ENCODE data around the gene RHOB.
"Not testable (repeated sequence)": the region's sequence is repeated elsewhere in the genome, so short reads cannot be mapped to it uniquely, and the experiment has no call there.

The RHOB gene

GRCh38 chr2:20422402-20423271, 24.2 kb upstream of the RHOB start:
- DNase-seq (ENCODE audit: low read depth) = no peak

- no peak for DNase-seq (ENCODE audit: low read depth)
Observed at GRCh38 chr2:20423359-20423758, 23.5 kb upstream of the RHOB start.

GRCh38 chr2:20423847-20424246, 23.0 kb upstream of the RHOB start:
- DNase-seq (ENCODE audit: low read depth) = no peak

- no peak for DNase-seq (ENCODE audit: low read depth)
Observed at GRCh38 chr2:20424300-20425290, 22.3 kb upstream of the RHOB start.

- no peak for DNase-seq (ENCODE audit: low read depth)
Observed at GRCh38 chr2:20425371-20425881, 21.4 kb upstream of the RHOB start.

GRCh38 chr2:20425884-20426283, 21.0 kb upstream of the RHOB start:
- DNase-seq (ENCODE audit: low read depth) = no peak

GRCh38 chr2:20427931-20428526, 18.8 kb upstream of the RHOB start:
- DNase-seq (ENCODE audit: low read depth) = no peak

GRCh38 chr2:20428717-20429490, 18.0 kb upstream of the RHOB start:
- DNase-seq (ENCODE audit: low read depth) = no peak

- DNase-seq (ENCODE audit: low read depth) = no peak
Observed at GRCh38 chr2:20429528-20429927, 17.3 kb upstream of the RHOB start.

GRCh38 chr2:20430035-20430434, 16.8 kb upstream of the RHOB start:
- DNase-seq (ENCODE audit: low read depth) = no peak

- peak; percentile 15 for DNase-seq (ENCODE audit: low read depth)
Observed at GRCh38 chr2:20430461-20431300, 16.2 kb upstream of the RHOB start.

- DNase-seq (ENCODE audit: low read depth) = no peak
Observed at GRCh38 chr2:20431301-20431698, 15.6 kb upstream of the RHOB start.

- no peak for DNase-seq (ENCODE audit: low read depth)
Observed at GRCh38 chr2:20431772-20432171, 15.1 kb upstream of the RHOB start.

GRCh38 chr2:20432714-20433113, 14.2 kb upstream of the RHOB start:
- no peak for DNase-seq (ENCODE audit: low read depth)

GRCh38 chr2:20433249-20433648, 13.6 kb upstream of the RHOB start:
- no peak for DNase-seq (ENCODE audit: low read depth)

- DNase-seq (ENCODE audit: low read depth) = no peak
Observed at GRCh38 chr2:20433946-20434553, 12.8 kb upstream of the RHOB start.

GRCh38 chr2:20434588-20435294, 12.1 kb upstream of the RHOB start:
- no peak for DNase-seq (ENCODE audit: low read depth)

- not testable (repeated sequence) for DNase-seq (ENCODE audit: low read depth)
Observed at GRCh38 chr2:20435456-20435855, 11.4 kb upstream of the RHOB start.

GRCh38 chr2:20436716-20437470, 10.0 kb upstream of the RHOB start:
- DNase-seq (ENCODE audit: low read depth) = no peak
